Ecto neural progenitor cell (in vitro differentiated cells): Measurements from ENCODE around the gene SCARB2.
A peak's percentile ranks its signal among the peaks of the same experiment; 100 is the strongest.

Source experiments
- DNase-seq: peaks from one replicate; pipeline ENCODE4 v3.0.0-alpha.2; 2018; ENCODE audit warnings: low spot score

SCARB2 gene

DNA sequence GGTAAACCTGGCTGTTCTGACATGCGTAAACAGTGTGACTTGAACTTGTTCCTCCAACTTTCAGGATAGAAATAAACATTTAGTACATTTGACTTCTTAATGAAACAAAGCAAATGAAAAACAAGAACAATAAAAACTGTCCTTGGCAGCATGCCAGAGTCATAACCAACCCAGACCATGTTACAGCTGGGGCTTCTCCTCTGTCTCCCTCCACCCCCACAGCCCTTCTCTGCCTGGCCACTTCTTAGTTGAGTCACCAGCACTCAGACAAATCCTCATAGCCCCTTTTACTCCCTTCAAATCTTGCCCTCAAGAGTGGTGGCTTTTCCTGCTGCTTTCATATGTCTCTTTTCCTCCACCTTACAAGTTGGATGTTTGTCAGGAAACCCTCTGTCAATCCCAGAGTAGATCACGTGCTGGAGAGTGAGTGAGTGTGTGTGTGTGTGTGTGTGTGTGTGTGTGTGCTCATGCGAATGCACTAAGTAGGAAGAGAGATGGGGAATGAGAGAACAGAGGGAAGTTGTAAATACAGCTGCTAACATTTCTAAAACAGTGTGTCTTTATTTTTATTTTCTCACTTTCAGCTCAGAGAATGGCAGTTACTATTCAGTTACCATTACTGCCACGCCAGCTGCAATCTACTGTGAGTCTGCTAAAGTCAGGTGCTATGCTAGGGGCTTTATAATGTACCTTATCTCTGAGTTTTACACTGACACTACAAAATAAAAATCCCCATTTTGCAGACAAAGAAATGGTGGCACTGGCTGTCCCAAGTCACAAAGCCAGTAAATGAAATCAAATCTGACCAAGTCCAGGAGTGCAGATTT is 15.0 kb downstream of the SCARB2 start:
- DNase-seq, result no peak

DNA sequence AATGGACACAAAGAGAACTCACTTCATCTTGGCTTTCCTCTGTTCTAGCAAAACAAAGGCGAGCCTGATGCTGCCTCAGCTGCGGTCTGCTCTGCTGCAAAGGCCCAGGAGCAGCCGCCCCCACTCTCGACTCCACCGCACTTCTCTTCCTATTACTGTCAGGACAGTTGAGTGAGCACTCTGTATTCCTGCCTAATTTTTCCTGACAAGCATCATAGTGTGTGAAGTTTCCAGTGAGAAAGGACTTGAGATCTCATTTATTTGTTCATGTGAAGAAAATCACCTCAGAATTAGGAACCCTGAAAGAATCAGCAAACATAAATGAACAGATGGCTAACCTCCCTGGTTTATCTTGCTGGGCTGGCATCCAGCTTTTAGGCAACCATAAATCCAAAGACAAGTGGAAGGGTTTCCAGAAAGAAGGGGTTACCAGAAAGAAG is 15.6 kb downstream of the SCARB2 start:
- no peak for DNase-seq

DNA sequence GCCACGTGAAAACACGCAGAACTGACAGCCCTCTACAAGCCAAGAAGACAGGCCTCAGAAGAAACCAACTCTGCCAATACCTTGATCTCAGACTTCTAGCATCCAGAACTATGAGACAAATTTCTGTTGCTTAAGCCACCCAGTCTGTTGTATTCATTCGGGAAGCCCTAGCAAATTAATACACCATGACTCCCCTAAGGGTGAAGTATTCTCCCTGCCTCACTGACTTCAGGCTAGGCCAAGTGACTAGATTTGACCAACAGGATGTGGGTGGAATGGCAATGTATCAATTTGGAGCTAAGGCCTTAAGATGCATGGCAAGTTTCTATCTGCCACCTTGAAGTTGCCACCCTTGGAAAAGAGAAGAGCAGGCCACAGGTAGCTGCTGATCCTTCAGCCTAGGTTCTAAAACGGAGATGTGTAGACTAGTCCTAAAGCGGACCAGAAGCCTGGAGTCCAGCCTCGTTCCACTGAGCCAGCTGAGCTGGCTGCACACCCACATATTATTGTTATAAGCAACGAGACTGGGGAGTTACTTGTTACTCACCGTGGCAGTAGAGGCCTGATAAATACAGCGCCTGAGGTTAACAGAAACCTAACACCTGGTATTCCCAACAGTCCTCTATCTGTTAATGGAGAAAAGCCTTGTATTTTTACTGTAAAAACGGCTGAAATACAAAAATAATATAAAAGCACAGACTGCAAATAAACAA is 16.4 kb downstream of the SCARB2 start:
- DNase-seq, result no peak

DNA sequence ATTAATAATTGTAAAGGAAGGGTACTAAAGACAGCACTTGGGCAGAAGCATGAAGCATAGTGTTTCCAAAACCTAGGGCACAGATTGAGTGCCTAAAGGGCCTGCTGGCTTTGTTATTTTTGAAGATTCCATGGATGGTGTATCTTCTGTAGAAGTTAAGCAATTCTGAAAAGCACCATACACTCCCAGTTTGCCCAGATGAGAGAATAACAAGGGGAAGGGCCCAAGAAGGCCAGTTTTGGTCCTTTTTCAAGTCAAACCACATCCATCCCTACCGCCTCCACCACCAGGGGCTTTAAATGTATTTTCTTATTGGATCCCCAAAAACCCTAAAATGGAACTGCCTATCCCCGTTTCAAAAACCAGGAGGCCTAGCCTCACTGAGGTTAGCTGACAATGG is 17.2 kb downstream of the SCARB2 start:
- DNase-seq, result no peak

- DNase-seq, result no peak
Measured at GRCh38 chr4:76195326-76195725, 18.3 kb downstream of the SCARB2 start.

- no peak for DNase-seq
Measured at GRCh38 chr4:76194325-76194724, 19.3 kb downstream of the SCARB2 start.

DNA sequence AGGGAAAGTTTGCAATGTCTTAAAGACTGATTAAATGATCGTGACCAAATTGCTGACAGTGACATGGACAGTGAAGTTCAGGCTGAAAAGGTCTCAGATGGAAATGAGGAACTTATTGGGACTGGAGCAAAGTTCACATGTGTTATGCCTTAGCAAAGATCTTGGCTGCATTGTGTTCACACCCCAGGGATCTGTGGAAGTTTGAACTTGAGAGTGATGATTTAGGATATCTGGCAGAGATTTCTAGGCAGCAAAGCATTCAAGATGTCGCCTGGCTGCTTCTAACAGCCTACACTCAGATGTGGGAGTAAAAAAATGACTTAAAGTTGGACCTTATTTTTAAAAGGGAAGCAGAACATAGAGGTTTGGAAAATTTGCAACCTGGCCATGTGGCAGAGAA is 21.4 kb downstream of the SCARB2 start:
- DNase-seq, result no peak

GRCh38 chr4:76188557-76188956 is 25.1 kb downstream of the SCARB2 start:
- DNase-seq, result no peak

DNA sequence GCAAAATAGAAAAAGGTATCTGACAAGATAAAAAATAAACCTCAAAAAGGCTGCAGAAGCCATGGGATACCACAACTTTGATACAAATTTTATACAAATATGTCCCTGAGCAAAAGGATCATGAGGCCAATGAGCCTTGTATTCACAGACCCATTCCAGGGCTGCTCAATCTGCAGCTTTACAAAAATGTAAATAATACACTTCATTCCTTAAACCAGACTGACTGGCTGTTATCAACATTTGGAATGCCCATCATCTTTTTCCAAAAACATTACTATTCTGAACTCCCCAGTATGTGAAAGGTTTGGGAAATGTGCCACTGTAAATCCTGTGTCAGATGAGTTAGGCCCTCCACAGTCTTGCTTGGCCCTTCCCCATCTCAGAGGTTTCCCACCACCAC is 25.5 kb downstream of the SCARB2 start:
- DNase-seq, result no peak

GRCh38 chr4:76187152-76187551 is 26.5 kb downstream of the SCARB2 start:
- DNase-seq, result no peak

DNA sequence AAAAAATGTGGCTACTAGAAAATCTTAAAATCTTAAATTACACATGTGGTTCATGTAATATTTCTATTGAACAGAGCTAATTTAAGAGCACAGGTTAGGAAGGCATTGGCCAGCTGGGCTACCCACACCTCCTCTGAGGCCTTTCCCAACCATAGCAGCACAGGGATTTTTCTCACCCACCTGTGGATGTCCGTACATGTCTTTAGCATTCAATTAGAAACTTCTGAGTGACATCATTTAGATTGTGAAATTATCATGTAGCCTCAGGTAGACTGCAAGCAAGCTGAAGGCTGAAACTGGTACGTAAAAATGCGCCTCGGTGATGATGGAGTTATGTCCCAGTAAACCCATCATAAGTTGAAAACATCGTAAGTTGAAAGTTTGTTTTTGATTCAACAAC is 31.2 kb downstream of the SCARB2 start:
- no peak for DNase-seq

DNA sequence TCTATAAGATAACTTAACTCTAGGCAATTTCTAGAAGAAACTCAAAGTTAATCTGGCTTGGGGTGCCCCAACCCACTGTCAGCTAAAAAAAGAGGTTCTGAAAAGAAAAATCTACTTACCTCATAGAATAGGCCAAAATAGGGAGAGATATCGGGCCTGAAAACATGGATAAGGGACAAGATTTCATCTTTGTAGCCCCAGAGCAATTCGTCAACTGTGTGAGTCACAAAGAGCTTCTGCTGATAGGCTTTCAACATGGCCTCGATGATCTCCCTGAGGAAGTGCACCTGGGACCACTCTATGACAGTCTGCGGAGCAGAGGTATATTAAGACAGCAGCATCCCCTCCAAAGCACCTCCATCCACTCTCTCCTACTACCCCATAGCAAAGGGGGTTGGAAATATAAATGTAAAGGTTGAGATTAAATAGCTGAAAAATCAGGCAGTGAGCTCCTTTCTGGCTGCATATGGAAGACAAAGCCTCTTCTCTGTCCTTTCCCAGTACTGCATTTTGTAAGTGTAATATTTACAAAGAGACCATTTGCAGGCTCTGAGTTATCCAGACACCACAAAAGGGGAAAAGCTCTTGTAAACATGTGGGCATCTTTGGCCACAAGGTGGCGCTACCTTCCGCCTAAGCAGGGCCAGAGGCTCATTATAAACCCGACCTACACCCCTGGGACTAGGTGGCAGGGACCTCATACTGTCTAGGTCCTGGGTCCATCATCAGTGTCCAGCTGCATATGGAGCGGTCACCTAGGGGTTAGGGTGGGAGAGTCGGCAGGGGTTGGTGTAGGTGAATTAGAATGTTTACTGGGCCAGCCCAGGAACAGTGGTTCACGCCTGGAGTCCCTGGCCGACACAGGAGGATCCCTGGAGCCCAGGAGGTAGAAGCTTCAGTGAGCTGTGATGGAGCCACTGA is 34.0 kb downstream of the SCARB2 start:
- peak; percentile 81 for DNase-seq

DNA sequence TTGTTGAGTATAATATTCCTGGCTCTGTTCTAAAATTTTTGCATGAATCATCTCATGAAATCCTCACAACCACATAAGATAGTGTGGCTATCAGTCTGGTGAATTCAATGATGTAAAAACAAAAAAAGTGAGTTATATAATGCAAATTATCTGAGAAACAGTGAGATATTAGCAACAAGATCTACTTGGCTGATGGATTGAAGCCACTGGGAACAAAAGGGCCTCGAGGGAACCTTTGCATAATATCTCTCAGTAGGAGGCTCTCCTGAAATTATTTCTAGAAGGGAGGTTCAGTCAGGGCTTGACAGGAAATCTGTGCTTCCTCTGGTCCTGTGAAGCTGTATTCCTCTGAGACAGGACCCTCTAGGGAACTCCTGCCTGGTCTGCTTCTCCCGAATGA is 35.3 kb downstream of the SCARB2 start:
- no peak for DNase-seq

GRCh38 chr4:76177709-76178108 is 35.9 kb downstream of the SCARB2 start:
- DNase-seq, result no peak

DNA sequence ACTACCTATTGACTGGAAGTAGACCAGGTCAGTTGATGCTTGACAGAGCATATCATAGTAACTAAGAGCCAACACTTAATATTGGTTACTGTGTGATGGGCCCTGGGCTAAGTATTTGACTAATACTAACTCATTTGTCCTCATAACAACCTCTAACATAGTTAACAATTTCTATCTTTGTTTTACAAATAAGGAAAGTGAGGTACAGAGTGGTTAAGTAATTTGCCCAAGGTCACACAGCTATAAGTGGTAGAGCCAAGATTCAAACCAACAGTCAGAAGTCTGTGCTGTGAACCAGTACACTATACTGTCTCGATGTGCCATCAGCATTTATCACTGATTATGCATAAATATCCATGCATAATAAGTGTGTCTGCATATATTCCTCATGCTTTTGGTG is 38.3 kb downstream of the SCARB2 start:
- DNase-seq, result no peak

GRCh38 chr4:76174216-76174615 is 39.4 kb downstream of the SCARB2 start:
- no peak for DNase-seq

DNA sequence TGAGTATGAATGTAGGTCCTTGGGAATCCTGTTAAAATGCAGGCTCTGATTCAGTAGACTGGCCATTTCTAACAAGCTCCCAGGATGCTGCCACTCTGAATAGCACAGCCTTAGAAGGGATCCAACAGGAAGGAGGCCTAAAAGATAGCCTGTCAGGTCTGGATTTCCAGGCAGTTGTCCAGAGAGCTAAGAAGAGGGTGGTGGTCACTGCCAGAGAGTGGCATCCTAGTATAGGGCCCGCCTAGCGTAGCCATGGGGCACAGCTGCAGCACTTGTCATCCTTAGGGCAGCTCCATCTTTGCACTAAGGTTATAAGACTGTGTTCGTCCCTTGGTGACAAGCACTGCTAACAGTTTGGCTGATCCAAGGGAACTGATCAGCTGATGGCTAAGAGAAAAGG is 44.9 kb downstream of the SCARB2 start:
- DNase-seq, result no peak

DNA sequence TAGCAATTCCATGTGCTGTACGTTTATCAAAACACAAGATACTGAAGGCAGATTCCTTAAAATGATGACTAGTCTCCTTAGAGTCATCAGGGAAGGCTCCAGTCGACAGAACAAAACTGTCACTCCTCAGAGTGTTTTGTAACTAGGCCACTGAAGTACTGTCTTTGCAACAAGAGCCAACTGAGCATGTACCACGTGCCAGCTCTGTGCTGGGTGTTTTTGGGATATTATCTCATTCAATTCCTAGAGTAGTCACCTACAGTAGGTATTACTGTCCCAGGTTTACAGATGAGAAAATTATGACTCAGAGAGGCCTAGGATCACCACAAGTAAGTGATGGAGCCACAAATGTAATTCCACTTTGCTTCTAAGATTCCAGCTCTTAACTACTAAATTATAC is 47.1 kb downstream of the SCARB2 start:
- no peak for DNase-seq

GRCh38 chr4:76160355-76160754 is 53.3 kb downstream of the SCARB2 start:
- no peak for DNase-seq

- no peak for DNase-seq
Measured at GRCh38 chr4:76156635-76157034, 57.0 kb downstream of the SCARB2 start.

GRCh38 chr4:76155979-76156378 is 57.6 kb downstream of the SCARB2 start:
- no peak for DNase-seq

DNA sequence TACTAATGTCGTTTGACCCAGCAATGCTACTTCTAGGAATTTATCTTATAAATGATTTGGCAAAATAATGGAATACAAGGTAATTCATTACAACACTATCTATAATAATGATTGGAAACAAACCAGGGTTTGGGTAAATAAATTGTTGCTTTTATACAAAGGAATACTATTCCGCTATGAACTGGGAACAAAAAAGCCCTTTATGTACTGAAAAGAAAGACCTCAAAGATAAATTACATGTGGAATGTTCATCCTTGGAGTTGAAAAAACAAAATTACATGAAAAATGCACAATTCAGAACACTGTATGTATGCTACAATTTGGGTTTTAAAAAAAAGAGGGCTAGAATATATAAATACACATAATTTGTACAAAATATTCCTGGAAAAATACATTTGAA is 60.3 kb downstream of the SCARB2 start:
- DNase-seq, result no peak
